NCI-H526 treated with DMSO at 0.1 percent for 48 hours (cell line): ENCODE measurements around the gene PILRA.
"Not testable (repeated sequence)": the region's sequence is repeated elsewhere in the genome, so short reads cannot be mapped to it uniquely, and the experiment has no call there.

Experiments used
- DNase-seq: peaks from one replicate; lab custom pipeline; 2025; lab: John Stamatoyannopoulos, UW

The PILRA gene

DNA sequence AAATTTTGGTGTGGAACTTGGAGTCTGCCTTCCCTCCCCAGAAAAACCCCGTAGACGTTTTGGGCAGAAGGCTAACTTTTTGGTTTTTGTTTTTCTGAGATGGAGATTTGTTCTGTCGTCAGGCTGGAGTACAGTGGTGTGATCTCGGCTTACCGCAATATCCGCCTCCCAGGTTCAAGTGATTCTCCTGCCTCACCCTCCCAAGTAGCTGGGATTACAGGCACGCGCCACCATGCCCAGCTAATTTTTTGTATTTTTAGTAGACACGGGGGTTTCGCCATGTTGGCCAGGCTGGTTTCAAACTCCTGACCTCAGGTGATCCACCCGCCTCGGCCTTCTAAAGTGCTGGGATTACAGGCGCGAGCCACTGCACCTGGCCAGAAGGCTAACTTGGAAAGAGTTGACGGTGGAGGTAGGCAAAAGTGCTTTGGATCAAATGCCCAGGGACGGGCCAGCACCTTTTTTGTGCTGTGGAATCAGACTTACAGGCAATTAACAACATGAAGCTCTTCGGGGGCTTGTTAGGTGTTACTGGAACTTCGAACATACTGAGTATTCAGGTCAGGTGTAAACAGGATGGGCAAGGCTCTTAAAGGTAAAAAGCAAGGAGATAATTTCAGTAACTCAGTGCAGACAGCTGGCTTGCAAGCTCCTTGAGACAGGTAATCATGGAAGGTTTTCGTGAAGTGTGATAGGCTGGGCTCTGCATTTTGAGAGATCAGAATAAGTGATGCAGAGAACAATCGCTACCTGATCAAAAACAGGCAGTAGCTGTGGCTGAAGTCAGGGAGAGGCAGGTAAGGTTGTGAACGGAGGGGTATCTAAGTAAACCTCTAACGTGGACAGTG is 61.2 kb downstream of the PILRA start:
- no peak for DNase-seq

DNA sequence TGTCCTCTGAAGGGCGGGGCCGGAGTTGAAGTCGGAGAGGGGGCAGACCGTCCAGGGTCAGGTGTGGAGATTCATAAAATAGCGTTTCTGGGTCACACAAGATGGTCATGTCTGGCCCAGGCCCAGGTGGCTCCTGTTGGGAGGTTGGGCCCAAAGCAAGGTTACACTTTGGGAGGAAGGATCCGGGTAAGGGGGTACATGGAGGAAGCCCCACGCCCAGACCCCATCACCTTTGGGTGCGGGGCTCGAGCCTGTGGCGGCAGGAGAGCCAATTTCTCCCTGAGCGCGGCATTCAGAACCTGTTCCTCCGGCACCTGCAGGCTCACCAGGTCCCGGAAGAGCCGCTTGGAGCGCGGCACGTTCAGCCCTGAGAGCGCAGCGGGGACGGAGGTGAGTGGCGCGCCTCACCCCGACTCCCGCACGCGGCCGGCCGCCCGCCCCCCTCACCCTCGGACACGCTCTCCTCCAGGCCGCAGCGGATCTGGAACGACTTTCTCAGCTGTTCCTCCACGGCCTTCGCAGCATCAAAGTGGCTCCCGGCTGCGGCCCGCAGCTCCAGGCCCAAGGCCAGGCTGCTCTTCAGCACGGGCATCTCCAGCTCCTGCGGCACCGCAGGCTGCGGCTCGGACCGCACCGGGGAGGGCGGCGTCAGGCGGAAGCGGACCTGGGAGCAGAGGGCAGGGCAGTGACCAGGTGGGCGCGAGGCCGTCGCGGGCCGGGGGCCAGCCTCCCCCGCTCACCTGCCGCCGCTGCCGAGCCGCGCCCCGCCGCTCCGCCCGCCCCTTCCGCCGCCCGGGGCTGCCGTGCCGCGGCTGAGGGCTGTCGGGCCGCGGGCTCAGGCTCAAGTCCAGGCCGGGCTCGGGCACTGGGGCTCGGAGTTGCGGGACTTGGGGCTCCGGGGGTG is 62.4 kb downstream of the PILRA start:
- DNase-seq = no peak

DNA sequence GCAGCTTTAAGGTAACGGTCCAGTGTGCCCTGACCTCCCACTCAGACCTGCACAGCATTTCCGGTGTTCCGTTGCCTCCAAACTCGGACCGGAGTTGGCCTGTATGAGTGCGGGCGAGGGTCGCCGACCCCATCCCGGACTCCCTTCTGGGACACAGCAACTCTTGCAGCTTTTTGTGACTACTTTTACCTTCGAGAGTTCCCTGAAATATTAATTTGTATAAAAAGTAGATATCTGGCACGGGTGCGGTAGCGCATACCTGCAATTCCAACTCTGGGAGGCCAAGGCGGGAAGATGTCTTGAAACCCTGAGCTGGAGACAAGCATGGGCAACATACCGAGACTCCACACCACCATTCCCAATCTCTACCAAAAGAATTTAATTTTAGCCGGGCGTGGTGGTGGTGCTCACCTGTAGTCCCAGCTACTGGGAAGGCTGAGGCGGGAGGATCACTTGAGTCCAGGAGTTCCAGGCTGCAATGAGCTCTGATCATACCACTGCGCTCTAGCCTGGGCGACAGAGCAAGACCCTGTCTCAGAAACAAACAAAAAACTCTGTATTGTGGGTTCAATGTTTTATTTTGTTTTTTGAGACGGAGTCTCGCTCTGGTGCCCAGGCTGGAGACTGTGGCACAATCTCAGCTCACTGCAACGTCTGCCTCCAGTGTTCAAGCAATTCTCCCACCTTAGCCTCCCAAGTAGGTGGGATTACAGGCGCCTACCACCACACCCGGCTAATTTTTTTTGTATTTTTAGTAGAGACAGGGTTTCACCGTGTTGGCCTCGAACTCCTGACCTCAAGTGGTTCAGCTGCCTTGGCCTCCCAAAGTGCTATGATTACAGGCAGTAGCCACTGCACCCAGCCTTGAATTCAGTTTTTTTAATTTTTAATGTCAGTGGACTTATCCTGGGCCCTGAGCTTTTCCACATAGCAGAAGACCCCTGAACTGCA is 64.1 kb downstream of the PILRA start:
- DNase-seq = no peak

DNA sequence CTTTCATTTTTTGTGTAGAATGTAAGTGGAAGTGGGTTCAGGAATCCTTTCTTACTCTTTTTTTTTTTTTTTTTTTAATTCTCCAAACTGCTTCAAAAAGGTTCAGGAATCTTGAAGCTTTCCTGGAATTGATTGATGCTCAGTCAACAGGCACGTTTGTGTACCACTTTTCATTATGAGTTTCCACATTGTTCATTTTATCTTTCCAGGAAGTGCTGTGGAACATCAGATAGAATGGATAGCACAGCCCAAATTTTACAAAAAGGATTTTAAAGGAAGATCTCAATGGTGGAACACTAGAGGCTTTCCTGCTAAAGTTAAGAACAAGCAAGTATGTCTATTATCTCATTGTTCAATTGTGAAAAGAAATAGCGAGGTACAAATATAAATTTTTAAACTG is 64.9 kb downstream of the PILRA start:
- no peak for DNase-seq

DNA sequence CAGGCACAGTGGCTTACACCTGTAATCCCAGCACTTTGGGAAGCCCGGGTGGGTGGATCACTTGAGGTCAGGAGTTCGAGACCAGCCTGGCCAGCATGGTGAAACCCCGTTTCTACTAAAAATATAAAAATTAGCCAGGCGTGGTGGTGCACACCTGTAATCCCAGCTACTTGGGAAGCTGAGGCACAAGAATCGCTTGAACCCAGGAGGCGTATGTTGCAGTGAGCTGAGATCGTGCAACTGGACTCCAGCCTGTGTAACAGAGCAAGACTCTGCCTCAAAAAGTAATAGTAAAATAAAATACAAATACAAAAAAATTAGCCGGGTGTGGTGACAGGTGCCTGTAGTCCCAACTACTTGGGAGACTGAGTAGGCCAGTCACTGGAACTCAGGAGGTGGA is 65.4 kb downstream of the PILRA start:
- not testable (repeated sequence) for DNase-seq

DNA sequence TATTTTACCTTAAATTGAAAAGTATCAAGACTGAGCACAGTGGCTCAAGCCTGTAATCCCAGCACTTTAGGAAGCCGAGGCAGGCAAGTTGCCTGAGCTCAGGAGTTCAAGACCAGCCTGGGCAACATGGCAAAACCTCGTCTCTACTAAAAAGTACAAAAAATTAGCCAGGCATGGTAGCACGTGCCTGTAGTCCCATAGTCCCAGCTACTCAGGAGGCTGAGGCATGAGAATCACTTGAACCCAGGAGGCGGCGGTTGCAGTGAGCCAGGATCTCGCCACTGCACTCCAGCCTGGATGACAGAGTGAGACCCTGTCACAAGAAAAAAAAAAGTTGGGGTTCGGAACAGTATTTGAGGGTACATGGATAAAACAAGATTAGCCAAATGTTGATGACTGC is 66.0 kb downstream of the PILRA start:
- not testable (repeated sequence) for DNase-seq

DNA sequence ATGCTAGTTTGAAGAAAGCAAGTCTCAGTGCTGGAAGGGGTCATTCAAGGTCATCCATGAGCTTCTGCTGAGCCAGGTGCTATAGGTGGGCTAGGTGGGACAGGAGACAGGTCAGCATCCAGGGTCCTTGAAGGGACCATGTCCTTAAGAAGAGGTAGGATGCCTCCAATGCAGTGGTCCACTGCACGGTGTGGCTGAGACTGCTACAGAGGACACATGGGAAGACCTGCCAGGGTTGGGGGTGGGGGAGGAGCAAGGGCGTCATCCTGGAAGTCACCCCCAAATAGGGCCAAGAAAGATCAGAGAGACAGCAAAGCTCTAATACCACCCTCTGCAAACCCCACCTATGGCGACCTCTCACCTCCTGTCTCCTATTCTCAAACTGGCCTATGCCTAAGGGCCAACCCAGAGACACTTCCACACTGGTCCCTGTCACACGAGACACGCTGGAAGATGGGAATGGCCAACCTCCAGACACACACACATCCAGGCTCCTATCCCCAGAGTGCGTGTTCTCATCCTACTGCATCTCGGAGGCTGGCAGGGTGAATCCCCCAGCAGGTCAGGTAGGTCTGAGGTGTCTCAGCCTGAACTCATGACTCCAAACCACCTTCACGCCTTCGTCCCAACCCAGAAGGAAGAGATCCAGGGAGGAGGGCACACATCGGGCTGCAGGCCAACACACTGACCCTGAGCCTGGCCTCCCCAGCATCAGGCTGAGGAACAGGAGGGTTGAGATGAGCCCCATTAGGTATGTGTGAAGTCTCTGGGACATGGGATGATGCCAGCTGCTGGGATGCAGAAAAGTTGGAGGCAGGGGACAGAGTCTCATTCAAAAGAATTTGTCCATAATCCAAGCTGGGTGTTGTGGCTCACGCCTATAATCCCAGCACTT is 68.6 kb downstream of the PILRA start:
- no peak for DNase-seq

DNA sequence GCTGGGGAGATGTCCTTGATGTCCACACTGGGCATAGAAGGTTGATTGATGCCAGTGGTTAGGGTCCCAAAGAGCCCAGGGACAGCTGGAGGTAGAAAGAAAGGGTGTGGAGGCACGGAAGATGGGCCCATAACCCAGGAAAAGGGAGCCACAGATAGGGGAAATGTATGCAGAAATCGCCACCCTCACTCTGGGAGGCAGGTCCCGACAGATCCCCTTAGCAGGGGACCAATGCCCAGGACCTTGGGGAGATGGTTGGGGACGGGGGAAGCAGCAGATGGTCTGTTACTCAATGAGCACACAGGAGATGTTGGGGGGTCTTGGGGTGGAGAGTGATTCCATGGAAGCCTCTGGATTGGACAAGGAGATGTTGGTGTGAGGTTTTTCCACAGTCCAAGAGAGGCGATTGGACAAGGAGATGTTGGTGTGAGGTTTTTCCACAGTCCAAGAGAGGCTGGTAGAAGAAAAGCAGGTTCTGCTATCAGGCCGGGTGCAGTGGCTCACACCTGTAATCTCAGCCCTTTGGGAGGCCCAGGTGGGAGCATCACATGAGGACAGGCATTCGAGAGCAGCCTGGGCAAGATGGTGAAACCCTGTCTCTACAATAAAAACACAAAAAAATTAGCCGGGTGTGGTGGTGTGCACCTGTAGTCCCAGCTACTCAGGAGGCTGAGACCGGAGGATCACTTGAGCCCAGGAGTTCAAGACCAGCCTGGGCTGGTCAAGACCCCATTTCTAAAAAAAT is 70.0 kb downstream of the PILRA start:
- DNase-seq = no peak

DNA sequence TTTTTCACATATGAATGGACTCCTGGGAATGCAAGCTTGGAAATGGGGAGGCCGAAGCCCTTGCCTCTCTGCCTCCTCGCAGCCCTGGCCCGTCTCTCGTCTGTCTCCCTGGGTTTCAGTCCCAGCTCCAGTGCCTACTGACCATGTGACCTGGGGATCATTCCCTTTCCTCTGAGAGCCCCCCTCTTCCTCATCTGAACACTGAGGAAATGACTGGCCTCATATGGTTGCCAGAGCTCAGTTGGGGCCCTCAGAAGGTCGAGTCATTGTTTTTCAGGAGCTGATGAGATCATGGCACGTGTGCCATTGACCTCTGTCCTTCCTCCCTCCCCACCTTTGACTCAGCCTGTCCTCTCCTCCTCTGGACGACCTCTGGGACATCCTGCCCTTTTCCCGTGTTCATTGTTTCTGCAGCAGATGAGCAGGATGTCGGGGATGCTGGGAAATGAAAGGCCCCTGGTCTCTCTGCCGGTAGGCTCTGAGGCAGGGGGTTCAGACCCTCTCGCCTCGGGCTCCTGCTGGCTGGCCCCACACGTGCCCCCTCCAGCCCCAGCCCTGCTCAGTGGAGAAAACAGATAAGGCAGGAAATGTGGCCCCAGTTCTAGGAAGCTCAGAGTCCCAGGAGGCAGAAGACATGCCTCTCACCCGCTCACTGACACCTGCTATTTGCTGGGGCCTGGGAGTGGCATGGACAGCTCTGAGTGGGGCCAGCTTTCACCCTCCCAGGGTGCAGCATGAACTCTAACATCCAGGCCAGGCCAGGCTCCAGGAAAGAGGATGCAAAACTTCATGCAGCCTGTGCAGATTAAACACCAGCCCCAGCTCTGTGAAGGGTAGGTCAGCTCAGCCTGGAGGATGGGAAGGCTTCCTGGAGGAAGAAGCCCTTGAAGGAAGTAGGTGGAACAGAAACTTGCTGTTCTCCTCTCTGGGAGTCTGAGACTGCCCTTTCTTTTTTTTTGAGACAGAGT is 71.3 kb downstream of the PILRA start:
- DNase-seq = no peak

DNA sequence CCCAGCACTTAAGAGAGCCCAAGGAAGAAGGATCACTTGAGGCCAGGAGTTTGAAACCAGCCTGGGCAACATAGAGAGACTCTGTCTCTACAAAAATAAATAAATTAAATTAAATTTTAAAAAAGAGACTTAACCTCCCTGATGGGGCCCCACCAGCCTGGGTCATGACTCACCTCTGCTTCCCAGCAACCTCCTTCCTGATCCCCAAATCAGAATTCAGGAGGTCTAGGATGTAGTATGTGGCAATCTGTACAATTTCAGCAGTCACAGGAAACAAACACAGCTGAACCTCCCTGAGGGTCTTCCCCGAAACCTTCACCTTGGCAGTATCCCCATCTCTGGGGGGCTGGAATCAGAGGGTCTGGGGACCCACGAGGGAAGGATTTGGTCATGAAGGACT is 72.8 kb downstream of the PILRA start:
- no peak for DNase-seq

DNA sequence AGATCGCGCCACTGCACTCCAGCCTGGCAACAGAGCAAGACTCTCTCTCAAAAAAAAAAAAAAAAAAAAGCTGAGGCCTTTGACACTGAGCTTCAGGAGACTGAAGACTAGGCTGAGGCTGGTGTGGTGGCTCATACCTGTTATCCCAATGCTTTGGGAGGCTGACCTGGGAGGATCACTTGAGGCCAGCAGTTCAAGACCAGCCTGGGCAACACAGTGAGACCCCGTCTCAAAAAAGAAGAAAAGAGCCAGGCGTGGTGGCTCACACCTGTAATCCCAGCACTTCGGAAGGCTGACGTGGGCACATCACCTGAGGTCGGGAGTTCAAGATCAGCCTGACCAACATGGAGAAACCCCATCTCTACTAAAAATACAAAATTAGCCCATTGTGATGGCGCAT is 74.1 kb downstream of the PILRA start:
- DNase-seq = not testable (repeated sequence)

DNA sequence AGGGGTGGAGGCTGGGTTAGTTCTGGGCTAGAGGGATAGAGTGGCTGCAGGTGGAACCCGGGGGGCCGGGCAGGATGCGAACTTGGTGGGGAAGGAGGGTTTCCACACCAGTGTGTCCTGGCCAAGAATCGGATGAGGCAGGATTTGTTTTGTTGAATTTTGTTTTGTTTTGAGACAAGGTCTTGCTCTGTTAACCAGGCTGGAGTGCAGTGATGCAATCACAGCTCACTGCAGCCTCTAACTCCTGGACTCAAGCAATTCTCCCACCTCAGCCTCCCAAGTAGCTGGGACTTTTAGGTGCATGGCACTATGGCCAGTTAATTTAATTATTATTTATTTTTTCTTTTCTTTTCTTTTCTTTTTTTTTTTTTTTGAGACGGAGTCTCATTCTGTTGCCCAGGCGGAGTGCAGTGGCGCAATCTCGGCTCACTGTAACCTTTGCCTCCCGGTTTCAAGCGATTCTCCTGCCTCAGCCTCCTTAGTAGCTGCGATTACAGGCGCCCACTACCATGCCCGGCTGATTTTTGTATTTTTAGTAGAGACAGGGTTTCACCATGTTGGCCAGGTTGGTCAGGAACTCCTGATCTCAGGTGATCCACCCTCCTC is 76.0 kb downstream of the PILRA start:
- DNase-seq = no peak
